Adrenal gland (tissue), 12 donors: ENCODE results near the gene INTS1. TPM values are rescaled to one million over a fixed set of nuclear protein-coding genes. Genes with fewer than 3 reads are reported as not detected.

Experiments
- DNase-seq, 7 donors: peaks; one replicate each; pipeline ENCODE4 v3.0.0-alpha.2; 2019 to 2020
- H3K27ac ChIP-seq, 5 donors: fragments of 200-600 bp; sonication (generic) in 4 of 5; 1 replicate in 3 of 5; 2 replicates in 2 of 5; pipeline versions ENCODE4 v1.5.1 to v1.8.0; 2016 to 2020; ENCODE audit warnings: mild to moderate bottlenecking in 1 of 5
- H3K27me3 ChIP-seq: fragments of 200-600 bp; 2 replicates; pipeline ENCODE4 v1.8.0; 2021
- H3K36me3 ChIP-seq, 2 donors: fragments of 200-600 bp; replicated peaks in 1 of 2; 1 replicate in 1 of 2; 2 replicates in 1 of 2; pipeline versions ENCODE4 v1.5.1 to v1.8.0; 2018 to 2022
- H3K4me1 ChIP-seq, 2 donors: fragments of 200-600 bp; replicated peaks in 1 of 2; 1 replicate in 1 of 2; 2 replicates in 1 of 2; pipeline versions ENCODE4 v1.5.1 to v1.8.0; 2018 to 2021
- H3K4me3 ChIP-seq, 4 donors: fragments of 200-600 bp; sonication (generic) in 3 of 4; one replicate each; pipeline ENCODE4 v1.5.1; 2016 to 2018
- H3K9me3 ChIP-seq, 3 donors: fragments of 200-600 bp; sonication (generic) in 1 of 3; replicated peaks in 1 of 3; 1 replicate in 2 of 3; 2 replicates in 1 of 3; pipeline versions ENCODE4 v1.5.1 to v1.8.0; 2016 to 2021
- POLR2A ChIP-seq, 2 donors: fragments of 450-650 bp; IDR thresholded peaks; one replicate each; pipeline ENCODE4 v1.6.1; 2017; ENCODE audit warnings: antibody characterized with exemption in 2 of 2, mild to moderate bottlenecking in 2 of 2, moderate library complexity in 1 of 2
- WGBS, 4 donors: extraction: QIAGEN DNeasy Blood & Tissue Kit in 2 of 4; methylation state at CpG; one replicate each; pipeline versions ENCODE4 v1.1.5 to v1.1.7; 2013 to 2017; 5-methylcytosine and 5-hydroxymethylcytosine counted together
- intact Hi-C, 2 donors: fragments of 100-400 bp; cut with DNase I; formaldehyde crosslinking; loops; one replicate each; pipeline versions ENCODE4 v1.14.1 to v1.15.0; 2022 to 2023
- polyA plus RNA-seq, 3 donors: library from polyadenylated mRNA; stranded (reverse); fragments of 200-250 nt in 2 of 3; fragments of 350-450 nt in 1 of 3; fragmentation: Illumina TruSeq in 1 of 3; extraction: RNeasy Lipid Tissue Mini Kit (QIAGEN cat#74804) in 1 of 3; gene quantifications; one replicate each; pipeline ENCODE4 v1.2.3, GENCODE V29; 2013 to 2014
- total RNA-seq, 9 donors: library from RNA; depleted of rRNA in 4 of 9; stranded (reverse); fragments of >200 nt in 4 of 9; fragments of 120-200 nt in 1 of 9; fragmentation: NEBNext Ultra II Directional in 1 of 9; extraction: Animal tissue kit (Norgen Biotek cat#: 25700) in 1 of 9; gene quantifications; one replicate each; pipeline versions ENCODE4 v1.1.0 to v1.2.4, GENCODE V29; 2013 to 2023
- TF ChIP-seq, protein P1 (sequence below), 6 experiments: fragments of 450-650 bp in 4 of 6; fragments of 200-600 bp in 2 of 6; sonication (generic) in 1 of 6; IDR thresholded peaks; 1 replicate in 5 of 6; 2 replicates in 1 of 6; pipeline versions ENCODE4 v1.5.1 to v1.8.0; 2016 to 2021; ENCODE audit warnings: antibody characterized with exemption in 6 of 6, mild to moderate bottlenecking in 2 of 6, moderate library complexity in 1 of 6
- donor health status: healthy with polysubstance abuse.
- donor health status: Bipolar disorder and iron deficiency.
- donor health status: DM: yes; HTN: yes; CAD: no.
- donor health status: DM: no; HTN: no; CAD: no.
- donor health status: DM: no; HTN: no; CAD: no.
- donor health status: DM: yes; HTN: yes; CAD: no.

Gene INTS1
- total and polyA plus RNA-seq, 12 donors: 4.7 to 152 (median 72.8) TPM

- no peak overlapping the region for H3K4me3 ChIP-seq
- H3K36me3 ChIP-seq: peaks cover 0 to 71% of the 10 kb centered on the region in 2 donors
- peaks cover 0 to 3% of the 10 kb centered on the region in 2 donors for H3K4me1 ChIP-seq
- no peaks in the 10 kb centered on the region for H3K27me3 ChIP-seq
- intact Hi-C loops: no loop called here
- no peaks in the 10 kb centered on the region for H3K9me3 ChIP-seq
- TF ChIP-seq, protein P1, sequence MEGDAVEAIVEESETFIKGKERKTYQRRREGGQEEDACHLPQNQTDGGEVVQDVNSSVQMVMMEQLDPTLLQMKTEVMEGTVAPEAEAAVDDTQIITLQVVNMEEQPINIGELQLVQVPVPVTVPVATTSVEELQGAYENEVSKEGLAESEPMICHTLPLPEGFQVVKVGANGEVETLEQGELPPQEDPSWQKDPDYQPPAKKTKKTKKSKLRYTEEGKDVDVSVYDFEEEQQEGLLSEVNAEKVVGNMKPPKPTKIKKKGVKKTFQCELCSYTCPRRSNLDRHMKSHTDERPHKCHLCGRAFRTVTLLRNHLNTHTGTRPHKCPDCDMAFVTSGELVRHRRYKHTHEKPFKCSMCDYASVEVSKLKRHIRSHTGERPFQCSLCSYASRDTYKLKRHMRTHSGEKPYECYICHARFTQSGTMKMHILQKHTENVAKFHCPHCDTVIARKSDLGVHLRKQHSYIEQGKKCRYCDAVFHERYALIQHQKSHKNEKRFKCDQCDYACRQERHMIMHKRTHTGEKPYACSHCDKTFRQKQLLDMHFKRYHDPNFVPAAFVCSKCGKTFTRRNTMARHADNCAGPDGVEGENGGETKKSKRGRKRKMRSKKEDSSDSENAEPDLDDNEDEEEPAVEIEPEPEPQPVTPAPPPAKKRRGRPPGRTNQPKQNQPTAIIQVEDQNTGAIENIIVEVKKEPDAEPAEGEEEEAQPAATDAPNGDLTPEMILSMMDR (IDR thresholded peaks at IDR 0.05): no peak
- no peak for TF ChIP-seq POLR2A (IDR thresholded peaks at IDR 0.05)
- no peak for DNase-seq
- WGBS, 4 donors: 91 to 96% (median 93%) methylated on average over 13 to 19 of the region's 19 CpGs; no CpG with 5 or more reads in 1 of the 4 donors
- no peak overlapping the region for H3K27ac ChIP-seq
Measured at GRCh38 chr7:1478480-1478879, 25.7 kb downstream of the INTS1 start.

DNA sequence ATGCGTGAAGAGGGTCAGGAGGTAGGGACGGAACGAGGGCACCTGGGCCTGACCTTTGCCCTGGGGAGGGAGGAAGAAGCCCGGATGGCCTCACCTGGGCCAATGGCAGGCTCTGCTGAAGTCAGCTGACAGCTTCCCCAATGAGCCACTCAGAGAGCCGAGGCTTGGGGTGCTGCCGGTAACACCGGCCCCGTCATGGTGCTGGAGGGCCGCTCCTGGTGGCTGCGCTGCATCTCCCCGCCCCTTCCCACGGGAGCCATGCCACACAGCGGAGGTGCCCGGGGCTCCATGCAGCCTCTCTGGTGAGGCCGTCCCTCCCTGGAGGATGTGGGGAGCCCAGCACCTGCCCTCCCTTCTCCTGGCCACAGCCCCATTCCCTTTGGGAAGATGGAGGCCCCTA is 27.3 kb downstream of the INTS1 start:
- Histone ChIP-seq H3K9me3 (no peaks in the 10 kb centered on the region), H3K27ac (no peak overlapping the region), H3K36me3 (peaks cover 0 to 70% of the 10 kb centered on the region in 2 donors), H3K27me3 (no peaks in the 10 kb centered on the region), H3K4me1 (peaks cover 0 to 3% of the 10 kb centered on the region in 2 donors), H3K4me3 (no peak overlapping the region)
- WGBS, 4 donors: 88 to 99% (median 94%) methylated on average over 7 to 15 of the region's 15 CpGs
- no peak for DNase-seq
- intact Hi-C loops: no loop called here
- TF ChIP-seq POLR2A (IDR thresholded peaks at IDR 0.05): no peak
- TF ChIP-seq, protein P1 (IDR thresholded peaks at IDR 0.05): no peak

DNA sequence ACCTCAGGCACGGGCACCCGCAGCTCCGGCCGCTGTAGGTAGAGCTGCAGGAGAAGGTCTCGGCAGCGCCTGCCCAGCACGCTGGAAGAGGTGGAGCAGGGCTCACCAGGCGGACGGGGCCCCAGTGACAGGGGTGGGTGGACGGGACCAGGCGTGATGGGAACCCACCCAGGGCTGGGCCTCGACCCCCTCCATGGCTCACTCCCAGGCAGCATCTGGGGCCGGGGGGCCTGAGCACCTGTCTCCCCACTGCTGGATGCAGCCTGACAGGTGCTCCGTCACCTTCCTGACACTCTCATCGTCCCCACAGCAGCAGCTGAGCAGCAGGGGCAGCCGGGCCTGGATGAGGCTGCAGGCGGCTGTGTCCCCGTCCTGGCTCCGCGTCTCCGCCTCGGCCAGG is 28.2 kb downstream of the INTS1 start:
- DNase-seq: no peak
- intact Hi-C loops: no loop called here
- TF ChIP-seq POLR2A (IDR thresholded peaks at IDR 0.05): no peak
- TF ChIP-seq, protein P1 (IDR thresholded peaks at IDR 0.05): no peak
- Histone ChIP-seq H3K9me3 (no peaks in the 10 kb centered on the region), H3K27me3 (no peaks in the 10 kb centered on the region), H3K27ac (no peak overlapping the region), H3K4me3 (no peak overlapping the region), H3K4me1 (peaks cover 0 to 3% of the 10 kb centered on the region in 2 donors), H3K36me3 (peaks cover 0 to 68% of the 10 kb centered on the region in 2 donors)
- 93 to 100% (median 94%) methylated on average over 6 to 22 of the region's 22 CpGs for WGBS, 4 donors

GRCh38 chr7:1475393-1475792 is 28.8 kb downstream of the INTS1 start:
- H3K4me1 ChIP-seq: peaks cover 0 to 3% of the 10 kb centered on the region in 2 donors
- no peak overlapping the region for H3K27ac ChIP-seq
- H3K4me3 ChIP-seq: no peak overlapping the region
- no peaks in the 10 kb centered on the region for H3K27me3 ChIP-seq
- no peak for DNase-seq
- peaks cover 0 to 70% of the 10 kb centered on the region in 2 donors for H3K36me3 ChIP-seq
- WGBS, 4 donors: 91 to 92% (median 91%) methylated on average over 16 to 17 of the region's 17 CpGs
- no peaks in the 10 kb centered on the region for H3K9me3 ChIP-seq
- intact Hi-C loops: no loop called here
- no peak for TF ChIP-seq POLR2A (IDR thresholded peaks at IDR 0.05)
- TF ChIP-seq, protein P1 (IDR thresholded peaks at IDR 0.05): no peak
